GM19099 (cell line): ENCODE results near the gene GPC2.
"Not testable (repeated sequence)": the region's sequence is repeated elsewhere in the genome, so short reads cannot be mapped to it uniquely, and the experiment has no call there.

Experiments
- POLR2A ChIP-seq: IDR thresholded peaks from 3 replicates; pipeline ENCODE4 v1.6.1; 2011; ENCODE audit warnings: low read depth; ENCODE audit not compliant: insufficient read length; ENCODE audit errors: extremely low read depth

Gene GPC2, protein sequence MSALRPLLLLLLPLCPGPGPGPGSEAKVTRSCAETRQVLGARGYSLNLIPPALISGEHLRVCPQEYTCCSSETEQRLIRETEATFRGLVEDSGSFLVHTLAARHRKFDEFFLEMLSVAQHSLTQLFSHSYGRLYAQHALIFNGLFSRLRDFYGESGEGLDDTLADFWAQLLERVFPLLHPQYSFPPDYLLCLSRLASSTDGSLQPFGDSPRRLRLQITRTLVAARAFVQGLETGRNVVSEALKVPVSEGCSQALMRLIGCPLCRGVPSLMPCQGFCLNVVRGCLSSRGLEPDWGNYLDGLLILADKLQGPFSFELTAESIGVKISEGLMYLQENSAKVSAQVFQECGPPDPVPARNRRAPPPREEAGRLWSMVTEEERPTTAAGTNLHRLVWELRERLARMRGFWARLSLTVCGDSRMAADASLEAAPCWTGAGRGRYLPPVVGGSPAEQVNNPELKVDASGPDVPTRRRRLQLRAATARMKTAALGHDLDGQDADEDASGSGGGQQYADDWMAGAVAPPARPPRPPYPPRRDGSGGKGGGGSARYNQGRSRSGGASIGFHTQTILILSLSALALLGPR

DNA sequence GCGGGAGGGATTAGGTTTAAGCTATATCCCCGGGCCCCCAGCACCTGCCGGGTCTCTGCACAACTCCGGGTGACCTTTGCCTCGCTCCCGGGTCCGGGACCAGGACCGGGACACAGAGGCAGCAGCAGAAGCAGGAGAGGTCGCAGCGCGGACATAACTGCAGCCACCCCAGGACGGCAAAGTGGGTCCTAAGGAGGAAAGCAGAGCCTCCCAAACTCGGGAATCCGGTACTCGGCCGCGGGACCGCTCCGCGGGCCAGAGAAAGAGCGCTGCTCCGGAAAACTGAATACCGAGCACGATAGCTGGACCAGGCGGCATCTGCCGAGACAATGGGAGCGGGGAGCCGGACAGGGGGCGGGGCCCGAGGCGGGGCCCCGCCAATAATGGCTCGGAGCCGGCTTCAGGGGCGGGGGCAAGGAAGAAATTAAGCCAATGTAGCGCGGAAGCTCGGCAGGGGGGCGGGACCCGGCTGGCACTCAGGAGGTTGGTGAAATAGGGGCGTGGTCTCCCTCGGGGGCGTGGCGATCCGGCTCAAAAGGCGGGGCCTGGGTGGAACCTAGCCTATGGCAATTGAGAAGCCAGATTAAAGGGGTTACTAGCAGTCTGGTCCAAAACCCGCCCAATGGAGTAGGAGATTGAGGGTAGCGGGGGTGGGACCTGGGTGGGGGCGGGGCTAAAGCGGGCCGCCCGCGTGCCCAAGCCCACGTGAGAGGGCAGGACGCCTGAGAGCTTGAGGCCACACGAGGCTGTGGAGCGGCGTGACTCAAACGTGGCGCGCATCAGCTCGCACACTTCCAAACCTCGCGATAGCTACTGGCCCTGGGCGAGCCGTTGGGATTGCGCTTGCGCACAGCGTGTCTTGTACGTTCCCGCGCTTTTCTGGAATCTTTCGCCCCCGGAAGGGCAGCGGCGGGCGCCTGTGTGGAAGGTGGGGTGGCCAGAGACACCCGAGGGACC lies at the start of gene GPC2, which contains the start of gene STAG3:
GPC2 (minus strand) TSS at position 337 of the 957 bp plus-strand sequence; CDS start at position 155, 182 bp downstream.
STAG3 (plus strand) TSS at position 874 of the 957 bp plus-strand sequence. CDS start 2,639 bp downstream, outside the sequence.
- peak; percentile 38 for TF ChIP-seq POLR2A

DNA sequence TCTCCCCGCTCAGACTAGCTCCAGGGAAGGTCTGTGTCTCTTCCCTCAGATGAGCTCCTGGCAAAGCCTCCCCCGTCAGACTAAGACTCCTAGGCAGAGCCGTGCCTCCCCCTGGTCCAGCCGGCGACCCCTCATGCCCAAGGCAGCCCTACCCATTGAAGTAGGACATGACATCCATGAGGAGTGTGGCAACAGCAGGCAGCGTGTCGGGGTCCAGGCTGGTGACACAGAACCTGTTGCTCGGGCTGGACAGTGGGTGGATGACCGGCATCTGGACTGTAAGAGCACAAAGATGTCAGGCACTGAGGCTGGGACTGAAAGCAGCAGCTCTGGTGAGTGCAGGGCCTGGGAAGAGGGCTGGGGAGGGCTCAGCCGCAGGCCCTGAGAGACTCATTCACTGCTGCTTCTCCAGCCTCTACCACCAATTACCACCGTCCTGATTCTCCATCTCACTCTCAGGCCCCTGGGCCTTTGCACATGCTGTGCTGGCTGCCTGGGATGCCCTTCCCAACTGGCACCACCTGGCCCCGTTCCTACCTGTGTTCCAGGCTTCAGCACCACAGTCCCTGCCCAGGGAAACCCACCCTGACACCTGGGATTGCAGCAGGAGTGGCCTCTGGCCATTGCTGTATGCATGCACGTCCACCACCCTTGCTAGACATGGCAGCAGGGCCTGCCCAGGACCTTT lies 45.4 kb upstream of the GPC2 start:
- no peak for TF ChIP-seq POLR2A

DNA sequence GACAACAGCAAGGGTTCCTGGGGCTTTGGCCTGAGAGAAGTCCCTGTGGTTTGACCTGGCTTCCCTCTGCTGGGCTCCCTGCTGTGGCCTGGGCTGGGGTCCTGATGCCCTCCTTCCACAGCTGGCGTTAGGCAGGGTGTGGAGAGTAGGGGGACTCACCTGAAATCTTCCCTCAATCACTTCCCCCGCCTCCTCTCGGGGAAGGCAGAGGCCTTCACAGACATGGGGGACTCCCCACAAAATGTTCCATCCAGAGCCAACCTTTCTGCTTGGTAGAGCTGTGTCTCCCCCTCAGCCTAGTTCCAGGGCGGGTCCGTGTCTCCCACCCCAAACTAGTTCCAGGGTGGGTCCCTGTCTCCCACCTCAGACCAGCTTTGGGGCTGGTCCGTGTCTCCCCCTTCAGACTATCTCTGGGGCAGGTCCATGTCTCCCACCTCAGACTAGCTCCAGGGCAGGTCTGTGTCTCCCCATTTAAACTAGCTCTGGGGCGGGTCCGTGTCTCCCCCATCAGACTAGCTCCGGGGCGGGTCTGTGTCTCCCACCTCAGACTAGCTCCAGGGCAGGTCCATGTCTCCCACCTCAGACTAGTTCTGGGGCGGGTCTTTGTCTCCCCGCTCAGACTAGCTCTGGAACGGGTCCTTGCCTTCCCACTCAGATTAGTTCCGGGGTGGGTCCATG lies 44.7 kb upstream of the GPC2 start:
- TF ChIP-seq POLR2A: no peak

DNA sequence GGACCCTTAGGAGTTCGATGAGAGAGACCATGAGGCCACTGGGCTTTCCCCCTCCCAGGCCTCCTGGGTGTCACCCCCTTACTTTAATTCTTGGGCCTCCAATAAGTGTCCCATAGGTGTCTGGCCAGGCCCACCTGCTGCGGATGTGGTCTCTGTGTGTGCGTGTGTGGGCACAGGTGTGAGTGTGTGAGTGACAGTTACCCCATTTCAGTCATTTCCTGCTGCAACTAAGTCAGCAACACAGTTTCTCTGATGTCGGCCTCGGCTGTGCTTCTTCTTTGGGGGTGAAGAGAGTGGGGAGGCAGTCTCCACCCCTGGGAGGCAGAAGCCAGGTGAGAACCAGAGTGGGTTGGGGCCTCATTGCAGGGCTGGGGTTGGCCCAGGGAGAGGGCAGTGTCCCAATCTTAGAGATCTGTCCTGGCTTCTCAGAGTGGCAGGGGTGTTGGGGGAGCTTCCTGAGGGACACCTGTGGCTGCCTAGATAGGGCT lies 44.1 kb upstream of the GPC2 start:
- TF ChIP-seq POLR2A: peak; percentile 69

DNA sequence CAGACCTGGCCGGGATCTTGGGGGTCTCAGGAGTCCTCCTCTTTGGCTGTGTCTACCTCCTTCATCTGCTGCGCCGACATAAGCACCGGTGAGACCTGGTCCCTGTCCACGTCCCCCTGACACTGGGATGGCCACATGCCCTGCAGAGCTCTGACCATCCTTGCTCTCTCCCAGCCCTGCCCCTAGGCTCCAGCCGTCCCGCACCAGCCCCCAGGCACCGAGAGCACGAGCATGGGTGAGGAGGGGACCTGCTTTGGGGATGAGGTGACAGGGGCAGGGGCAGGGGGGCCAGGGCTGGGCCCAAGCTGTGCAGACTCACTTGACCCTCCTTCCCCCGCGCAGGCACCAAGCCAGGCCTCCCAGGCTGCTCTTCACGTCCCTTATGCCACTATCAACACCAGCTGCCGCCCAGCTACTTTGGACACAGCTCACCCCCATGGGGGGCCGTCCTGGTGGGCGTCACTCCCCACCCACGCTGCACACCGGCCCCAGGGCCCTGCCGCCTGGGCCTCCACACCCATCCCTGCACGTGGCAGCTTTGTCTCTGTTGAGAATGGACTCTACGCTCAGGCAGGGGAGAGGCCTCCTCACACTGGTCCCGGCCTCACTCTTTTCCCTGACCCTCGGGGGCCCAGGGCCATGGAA lies 43.5 kb upstream of the GPC2 start:
- no peak for TF ChIP-seq POLR2A

DNA sequence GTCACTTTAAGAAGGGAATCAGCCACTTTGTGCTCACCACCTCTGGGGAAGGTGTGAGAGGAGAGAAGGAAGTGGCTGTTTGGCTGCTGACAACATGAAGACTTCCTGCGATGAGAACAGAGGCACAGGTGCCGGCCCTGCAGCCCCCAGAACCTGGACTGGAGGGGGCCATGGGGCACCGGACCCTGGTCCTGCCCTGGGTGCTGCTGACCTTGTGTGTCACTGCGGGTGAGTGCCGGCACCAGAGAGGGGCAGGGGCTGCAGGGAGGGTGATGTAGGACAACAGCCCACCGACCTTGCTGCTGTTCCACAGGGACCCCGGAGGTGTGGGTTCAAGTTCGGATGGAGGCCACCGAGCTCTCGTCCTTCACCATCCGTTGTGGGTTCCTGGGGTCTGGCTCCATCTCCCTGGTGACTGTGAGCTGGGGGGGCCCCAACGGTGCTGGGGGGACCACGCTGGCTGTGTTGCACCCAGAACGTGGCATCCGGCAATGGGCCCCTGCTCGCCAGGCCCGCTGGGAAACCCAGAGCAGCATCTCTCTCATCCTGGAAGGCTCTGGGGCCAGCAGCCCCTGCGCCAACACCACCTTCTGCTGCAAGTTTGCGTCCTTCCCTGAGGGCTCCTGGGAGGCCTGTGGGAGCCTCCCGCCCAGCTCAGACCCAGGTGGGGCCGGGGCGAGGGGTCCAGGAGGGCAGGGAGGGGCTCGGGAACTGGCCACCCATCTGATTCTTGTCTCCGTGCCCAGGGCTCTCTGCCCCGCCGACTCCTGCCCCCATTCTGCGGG lies 42.8 kb upstream of the GPC2 start, which contains the start of gene PVRIG:
PVRIG (plus strand) TSS at position 149 of the 785 bp plus-strand sequence; CDS start at position 171, 22 bp downstream.
- not testable (repeated sequence) for TF ChIP-seq POLR2A

DNA sequence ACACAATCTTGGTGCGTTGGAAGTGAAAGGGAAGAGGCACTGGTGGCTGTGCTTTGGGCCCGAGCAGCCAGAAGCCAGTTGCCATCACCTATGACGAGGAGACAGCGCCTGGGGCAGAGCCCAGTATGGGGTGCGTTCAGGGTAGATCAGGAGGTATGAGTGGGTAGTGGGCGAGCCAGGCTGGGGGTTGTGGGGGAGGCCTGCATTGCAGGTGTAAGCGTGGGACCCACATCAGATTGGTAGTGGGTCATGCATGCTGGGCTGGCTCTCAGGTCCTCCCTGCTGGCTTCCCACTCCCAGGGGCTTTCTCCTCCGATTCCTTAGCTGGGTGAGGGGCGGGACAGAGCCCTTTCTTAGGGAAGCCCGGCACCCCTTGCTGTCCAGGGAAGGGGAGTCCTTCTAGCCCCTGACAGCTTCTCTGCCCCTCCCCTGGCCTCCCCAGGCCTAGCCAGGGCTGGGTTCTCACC lies 42.1 kb upstream of the GPC2 start:
- no peak for TF ChIP-seq POLR2A

DNA sequence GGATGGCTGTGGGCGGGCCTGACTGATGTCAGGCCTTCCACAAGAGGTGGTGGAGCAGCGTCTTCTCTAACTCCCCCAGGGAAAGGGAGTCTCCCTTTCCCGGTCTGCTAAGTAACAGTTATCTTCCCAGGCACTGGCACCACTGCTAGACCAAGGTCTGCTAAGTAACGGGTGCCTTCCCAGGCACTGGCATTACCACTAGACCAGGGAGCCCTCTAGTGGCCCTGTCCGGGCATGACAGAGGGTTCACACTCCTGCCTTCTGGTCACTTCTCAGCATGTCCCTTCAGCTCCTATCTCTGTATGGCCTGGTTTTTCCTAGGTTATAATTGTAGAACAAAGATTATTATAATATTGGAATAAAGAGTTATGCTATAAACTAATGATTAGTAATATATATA lies 40.8 kb upstream of the GPC2 start:
- TF ChIP-seq POLR2A: peak; percentile 9

DNA sequence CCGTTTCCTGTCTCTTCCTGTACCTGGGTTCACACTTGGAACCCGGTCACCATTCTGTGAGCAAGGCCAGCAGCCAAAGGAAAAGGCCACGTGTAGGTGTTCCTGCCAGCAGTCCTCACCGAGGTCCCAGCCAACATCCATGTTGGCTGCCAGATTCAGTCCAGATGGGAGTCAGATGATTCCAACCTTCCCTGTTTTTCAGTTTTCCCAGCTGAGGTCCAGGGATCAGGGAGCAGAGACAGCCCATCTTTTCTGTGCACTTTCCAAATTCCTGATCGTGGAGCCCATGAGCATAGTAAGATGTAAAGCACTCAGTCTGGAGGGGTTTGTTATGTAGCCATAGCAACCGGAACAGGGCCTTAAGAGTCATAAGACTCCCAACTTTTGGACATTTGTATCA lies 38.7 kb upstream of the GPC2 start:
- no peak for TF ChIP-seq POLR2A

DNA sequence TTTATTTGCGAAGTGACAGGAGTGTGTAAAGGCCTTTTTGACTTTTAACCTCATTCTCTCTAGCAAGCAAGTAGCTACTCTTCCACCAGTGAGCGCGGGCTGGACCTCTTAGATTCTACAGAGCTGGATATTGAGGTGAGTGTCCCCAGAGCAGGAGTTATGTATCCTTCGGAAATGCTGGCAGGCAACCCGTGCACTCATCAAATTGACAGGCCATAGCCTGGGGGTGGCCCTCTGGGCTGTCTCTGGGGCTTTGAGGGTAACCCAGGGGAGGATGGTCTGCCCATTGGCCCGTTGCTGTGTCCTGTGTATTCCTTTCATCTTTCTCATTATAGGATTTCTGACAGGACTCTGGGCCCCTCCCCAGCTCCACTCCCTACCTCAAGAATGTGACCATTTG lies 36.5 kb upstream of the GPC2 start:
- TF ChIP-seq POLR2A: no peak

DNA sequence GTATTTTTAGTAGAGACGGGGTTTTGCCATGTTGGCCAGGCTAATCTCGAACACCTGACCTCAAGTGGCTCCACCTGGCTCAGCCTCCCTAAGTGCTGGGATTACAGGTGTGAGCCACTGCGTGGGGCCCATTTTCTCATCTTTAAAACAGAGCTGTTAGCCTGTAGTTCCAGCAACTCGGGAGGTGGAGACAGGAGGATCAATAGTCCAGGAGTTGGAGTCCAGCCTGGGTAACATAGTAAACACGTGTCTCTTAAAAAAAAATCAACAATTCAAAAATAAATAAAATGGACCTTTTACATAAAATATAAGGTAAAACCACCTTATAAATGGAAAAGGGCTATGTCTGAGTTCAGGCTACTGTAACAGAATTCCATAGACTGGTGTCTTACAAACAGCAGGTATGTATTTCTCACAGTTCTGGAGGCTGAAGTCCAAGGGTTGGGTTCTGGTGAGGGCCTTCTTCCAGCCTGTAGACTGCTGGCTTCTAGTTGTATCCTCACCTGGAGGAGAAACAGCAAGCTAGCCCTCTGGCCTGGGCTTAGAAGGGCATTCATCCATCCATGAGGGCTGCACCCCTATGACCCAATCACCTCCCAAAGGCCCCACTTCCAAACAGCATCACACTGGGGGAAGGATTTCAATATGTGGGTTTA lies 35.6 kb upstream of the GPC2 start:
- TF ChIP-seq POLR2A: no peak

DNA sequence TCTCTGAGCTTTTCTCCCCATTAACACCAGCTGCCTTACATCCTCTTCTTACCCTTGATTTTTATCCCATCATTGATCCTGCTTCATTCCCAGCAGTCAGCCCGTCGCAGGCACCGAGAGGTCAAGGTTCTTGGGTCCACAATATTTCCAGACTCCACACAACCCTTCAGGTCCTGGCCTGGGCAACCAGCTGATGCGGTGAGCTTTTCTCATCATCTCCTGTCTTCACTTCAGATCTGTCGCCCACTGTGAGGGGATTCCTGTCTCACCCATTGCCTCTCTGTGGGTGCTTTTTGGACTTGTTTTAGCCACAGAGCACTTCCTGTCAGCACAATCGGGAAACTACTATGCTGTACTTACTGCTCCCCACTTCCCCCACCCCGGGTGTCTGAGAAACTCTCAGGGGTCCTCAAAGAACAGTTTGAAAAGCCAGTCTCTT lies 34.2 kb upstream of the GPC2 start:
- no peak for TF ChIP-seq POLR2A
